ENCODE data around the gene BICDL1. TPM values are rescaled to one million over a fixed set of nuclear protein-coding genes. Genes with fewer than 3 reads are reported as not detected.

BICDL1 gene
- total RNA-seq, 1 experiment from 2014 or later: 3.6 TPM

- ChIA-PET POLR2A (ENCODE audit: unreplicated experiment) (no interaction called here), CTCF (no interaction called here)
- Histone ChIP-seq H3K27me3 (ENCODE audit: low read length) (no peaks in the 10 kb centered on the region), H3K79me2 (ENCODE audit: low read length) (no peaks in the 10 kb centered on the region), H3K27ac (ENCODE audit: low read length) (no peak overlapping the region), H3K9ac (ENCODE audit: low read length) (no peak overlapping the region), H3K9me3 (ENCODE audit: low read length) (no peaks in the 10 kb centered on the region), H3K4me1 (ENCODE audit: insufficient read depth, low read length) (no peaks in the 10 kb centered on the region), H3K9me2 (replicated peaks; ENCODE audit: low read length) (no peaks in the 10 kb centered on the region), H2AFZ (ENCODE audit: low read length) (no peak overlapping the region), H3K4me2 (ENCODE audit: low read length) (no peak overlapping the region), H3K36me3 (ENCODE audit: low read depth, low read length) (no peaks in the 10 kb centered on the region), H4K20me1 (ENCODE audit: low read length) (no peaks in the 10 kb centered on the region), H3K4me3 (ENCODE audit: low read length) (no peak overlapping the region), H3F3A (ENCODE audit: low read length, unreplicated experiment) (no peaks in the 10 kb centered on the region)
- no peak for ATAC-seq
- intact Hi-C loops (cut with micrococcal nuclease): no loop called here
- TF ChIP-seq CTCF (conservative IDR thresholded peaks at IDR 0.05; ENCODE audit: low read depth, low read length) (no peak), EZH2 (IDR thresholded peaks at IDR 0.05; ENCODE audit: low read length, unreplicated experiment) (no peak), EZH2phosphoT487 (IDR thresholded peaks at IDR 0.05; ENCODE audit: borderline replicate concordance, low read length) (no peak)
- no TSS peak for BruUV-seq (replicated peaks)
- no peak for DNase-seq
These were observed 82.5 kb downstream of the BICDL1 start for GRCh38 chr12:120071493-120072020.

- no peak overlapping the region for H3K27ac ChIP-seq (ENCODE audit: low read length)
- no peaks in the 10 kb centered on the region for H3K9me3 ChIP-seq (ENCODE audit: low read length)
- BruUV-seq (replicated peaks): no TSS peak
- CTCF ChIA-PET: no interaction called here
- H4K20me1 ChIP-seq (ENCODE audit: low read length): no peaks in the 10 kb centered on the region
- H3K9me2 ChIP-seq (replicated peaks; ENCODE audit: low read length): no peaks in the 10 kb centered on the region
- DNase-seq (no peak), ATAC-seq (no peak)
- no peaks in the 10 kb centered on the region for H3K36me3 ChIP-seq (ENCODE audit: low read depth, low read length)
- TF ChIP-seq EZH2 (IDR thresholded peaks at IDR 0.05; ENCODE audit: low read length, unreplicated experiment) (no peak), CTCF (conservative IDR thresholded peaks at IDR 0.05; ENCODE audit: low read depth, low read length) (no peak), EZH2phosphoT487 (IDR thresholded peaks at IDR 0.05; ENCODE audit: borderline replicate concordance, low read length) (no peak)
- H3K27me3 ChIP-seq (ENCODE audit: low read length): no peaks in the 10 kb centered on the region
- no peak overlapping the region for H3K4me3 ChIP-seq (ENCODE audit: low read length)
- intact Hi-C loops (cut with micrococcal nuclease): no loop called here
- no peak overlapping the region for H3K4me2 ChIP-seq (ENCODE audit: low read length)
- no peaks in the 10 kb centered on the region for H3K4me1 ChIP-seq (ENCODE audit: insufficient read depth, low read length)
- H3K9ac ChIP-seq (ENCODE audit: low read length): no peak overlapping the region
- H2AFZ ChIP-seq (ENCODE audit: low read length): no peak overlapping the region
- H3F3A ChIP-seq (ENCODE audit: low read length, unreplicated experiment): no peaks in the 10 kb centered on the region
- H3K79me2 ChIP-seq (ENCODE audit: low read length): no peaks in the 10 kb centered on the region
- POLR2A ChIA-PET (ENCODE audit: unreplicated experiment): no interaction called here
These were observed 83.6 kb downstream of the BICDL1 start for GRCh38 chr12:120072472-120073249.

GRCh38 chr12:120075034-120075616 lies 86.1 kb downstream of the BICDL1 start:
- peaks cover 20% of the 10 kb centered on the region for H3K4me1 ChIP-seq (ENCODE audit: insufficient read depth, low read length)
- H3K4me3 ChIP-seq (ENCODE audit: low read length): no peak overlapping the region
- H3K9me3 ChIP-seq (ENCODE audit: low read length): no peaks in the 10 kb centered on the region
- no peaks in the 10 kb centered on the region for H3K27me3 ChIP-seq (ENCODE audit: low read length)
- H2AFZ ChIP-seq (ENCODE audit: low read length): no peak overlapping the region
- H3K36me3 ChIP-seq (ENCODE audit: low read depth, low read length): no peaks in the 10 kb centered on the region
- no TSS peak for BruUV-seq (replicated peaks)
- H3K79me2 ChIP-seq (ENCODE audit: low read length): no peaks in the 10 kb centered on the region
- ChIA-PET CTCF (no interaction called here), POLR2A (ENCODE audit: unreplicated experiment) (no interaction called here)
- intact Hi-C loops (cut with micrococcal nuclease): loop anchor here (5.0 kb wide), 1 partner anchor 83 kb away; no protein-coding TSS in a partner anchor
- no peak for ATAC-seq
- H3K4me2 ChIP-seq (ENCODE audit: low read length): no peak overlapping the region
- TF ChIP-seq EZH2phosphoT487 (IDR thresholded peaks at IDR 0.05; ENCODE audit: borderline replicate concordance, low read length) (no peak), EZH2 (IDR thresholded peaks at IDR 0.05; ENCODE audit: low read length, unreplicated experiment) (no peak), CTCF (conservative IDR thresholded peaks at IDR 0.05; ENCODE audit: low read depth, low read length) (no peak)
- no peak for DNase-seq
- H3F3A ChIP-seq (ENCODE audit: low read length, unreplicated experiment): no peaks in the 10 kb centered on the region
- no peaks in the 10 kb centered on the region for H4K20me1 ChIP-seq (ENCODE audit: low read length)
- H3K9me2 ChIP-seq (replicated peaks; ENCODE audit: low read length): no peaks in the 10 kb centered on the region
- no peak overlapping the region for H3K27ac ChIP-seq (ENCODE audit: low read length)
- no peak overlapping the region for H3K9ac ChIP-seq (ENCODE audit: low read length)

Data from PC-3 (cell line).